T-cell (primary cell): Measurements from ENCODE around the gene DNM3. TPM values are rescaled to one million over a fixed set of nuclear protein-coding genes. Genes with fewer than 3 reads are reported as not detected.

ENCODE experiments used
- ATAC-seq, 4 experiments: fragments of 200-7000 bp in 3 of 4; fragments of 150-1000 bp in 1 of 4; cut with Tn5 transposase; replicated peaks in 1 of 4; 1 replicate in 3 of 4; 2 replicates in 1 of 4; pipeline ENCODE4 v1.10.0; 2021; ENCODE audit warnings: moderate library complexity in 3 of 4, mild to moderate bottlenecking in 2 of 4, moderate number of reproducible peaks in 1 of 4
- CTCF ChIA-PET, 2 donors: fragments of 300-600 bp; sonication (Branson Sonifier 250); formaldehyde crosslinking; loops; one replicate each; lab custom pipeline; 2022; ENCODE audit warnings: antibody characterized with exemption in 2 of 2; lab: Charles Lee
- POLR2A ChIA-PET, 2 donors: fragments of 300-600 bp; sonication (Branson Sonifier 250); formaldehyde crosslinking; loops; one replicate each; lab custom pipeline; 2022; ENCODE audit warnings: antibody characterized with exemption in 2 of 2; lab: Charles Lee
- DNase-seq, 35 experiments: peaks; one replicate each; pipeline versions ENCODE4 v3.0.0 to v3.0.0-alpha.2; 2013 to 2023
- H3K27ac ChIP-seq: one replicate; pipeline ENCODE4 v1.5.1; 2013; ENCODE audit warnings: low read length
- H3K27me3 ChIP-seq, 2 experiments: replicated peaks in 1 of 2; 1 replicate in 1 of 2; 2 replicates in 1 of 2; pipeline versions ENCODE4 v1.6.1 to v1.7.0; 2013; ENCODE audit warnings: low read length in 1 of 2, mixed read lengths in 1 of 2; ENCODE audit not compliant: control insufficient read depth in 2 of 2, insufficient read depth in 2 of 2; ENCODE audit errors: extremely low read depth in 1 of 2
- H3K36me3 ChIP-seq, 2 donors: 1 replicate in 1 of 2; 2 replicates in 1 of 2; pipeline versions ENCODE4 v1.6.1 to v1.7.0; 2013; ENCODE audit warnings: low read length in 1 of 2; ENCODE audit not compliant: control insufficient read depth in 2 of 2, insufficient read depth in 1 of 2; ENCODE audit errors: extremely low read depth in 1 of 2
- H3K4me1 ChIP-seq, 2 experiments: 1 replicate in 1 of 2; 2 replicates in 1 of 2; pipeline versions ENCODE4 v1.6.1 to v1.7.0; 2013; ENCODE audit warnings: low read length in 2 of 2, mixed read lengths in 1 of 2; ENCODE audit not compliant: insufficient read depth in 2 of 2, control insufficient read depth in 1 of 2; ENCODE audit errors: extremely low read depth in 1 of 2
- H3K4me3 ChIP-seq, 2 donors: 1 replicate in 1 of 2; 2 replicates in 1 of 2; pipeline versions ENCODE4 v1.5.1 to v1.7.0; 2013; ENCODE audit warnings: mild to moderate bottlenecking in 2 of 2, low read length in 1 of 2, moderate library complexity in 1 of 2; ENCODE audit not compliant: control insufficient read depth in 1 of 2; ENCODE audit errors: extremely low read depth in 1 of 2
- H3K9me3 ChIP-seq: 2 replicates; pipeline ENCODE4 v1.7.0; 2013
- H3K27ac Mint-ChIP-seq, 2 donors: one replicate each; pipeline ENCODE4 v1.8.0; 2020 to 2021; ENCODE audit warnings: mild to moderate bottlenecking in 2 of 2, mixed read lengths in 2 of 2
- H3K27me3 Mint-ChIP-seq, 2 donors: one replicate each; pipeline ENCODE4 v1.8.0; 2021 to 2022; ENCODE audit warnings: mixed read lengths in 2 of 2
- H3K36me3 Mint-ChIP-seq: one replicate; pipeline ENCODE4 v1.8.0; 2021; ENCODE audit warnings: mixed read lengths
- H3K4me1 Mint-ChIP-seq, 3 donors: one replicate each; pipeline ENCODE4 v1.8.0; 2020 to 2022; ENCODE audit warnings: mixed read lengths in 3 of 3, mild to moderate bottlenecking in 1 of 3
- H3K4me3 Mint-ChIP-seq, 3 donors: one replicate each; pipeline ENCODE4 v1.8.0; 2020 to 2022; ENCODE audit warnings: mild to moderate bottlenecking in 3 of 3, mixed read lengths in 3 of 3, moderate library complexity in 3 of 3
- H3K9me3 Mint-ChIP-seq, 3 donors: one replicate each; pipeline ENCODE4 v1.8.0; 2020 to 2022; ENCODE audit warnings: mixed read lengths in 3 of 3
- WGBS: methylation state at CpG from one replicate; pipeline ENCODE4 v1.1.5; 2013; ENCODE audit warnings: missing lambda C conversion rate; ENCODE audit not compliant: insufficient coverage; 5-methylcytosine and 5-hydroxymethylcytosine counted together
- total RNA-seq, 35 experiments: library from RNA in 6 of 35; stranded (reverse) in 6 of 35; fragments of 120-200 nt in 1 of 35; gene quantifications; one replicate each; pipeline versions ENCODE4 v1.2.1 to v1.2.4 and lab custom pipeline; 2013 to 2026

Gene DNM3
- total RNA-seq, 5 donors from 2014 or later (not counting 1 experiment from before 2014, with no cell fraction given) = 2.0 to 2.8 (median 2.4) TPM

DNA sequence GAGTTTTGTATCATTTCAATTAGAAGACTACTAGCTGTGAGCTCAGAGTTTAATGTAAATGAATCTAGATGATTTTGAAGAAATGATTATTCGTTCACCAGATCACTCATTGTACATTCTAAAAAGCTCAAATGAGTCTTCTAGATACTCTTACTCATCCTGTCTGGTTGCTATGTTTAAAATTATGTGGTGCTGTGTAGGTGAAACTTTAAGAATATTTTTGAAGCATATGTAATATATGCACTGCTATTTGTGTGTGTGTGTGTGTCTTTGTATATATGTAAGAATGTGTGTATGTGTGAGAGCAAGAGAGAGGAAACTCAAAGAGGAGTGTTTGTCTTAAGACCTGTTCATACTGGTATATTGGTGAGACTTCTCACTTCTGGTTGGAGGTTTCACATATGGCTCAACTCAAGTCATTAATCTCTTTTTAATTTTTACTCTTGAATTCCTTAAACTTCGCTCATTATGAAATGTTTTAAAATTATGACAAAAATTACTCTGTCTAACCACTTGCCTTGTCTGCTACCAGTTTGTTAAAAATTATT lies 570.6 kb downstream of the DNM3 start:
- Mint-ChIP-seq H3K4me1 (peaks cover 0 to 5% (median 2%) of the 10 kb centered on the region in 3 donors), H3K9me3 (no peaks in the 10 kb centered on the region), H3K4me3 (no peak overlapping the region), H3K27ac (no peak overlapping the region), H3K27me3 (no peaks in the 10 kb centered on the region), H3K36me3 (peaks cover 15% of the 10 kb centered on the region)
- POLR2A ChIA-PET = interaction anchor here in 1 of 2 donors (1.0 kb wide), 1 partner anchor 11 kb away, joined by 3 read pairs; no protein-coding TSS in a partner anchor
- Histone ChIP-seq H3K9me3 (no peaks in the 10 kb centered on the region), H3K4me1 (peaks cover 0 to 6% of the 10 kb centered on the region in 2 experiments), H3K27me3 (no peaks in the 10 kb centered on the region), H3K36me3 (no peaks in the 10 kb centered on the region), H3K4me3 (no peak overlapping the region), H3K27ac (no peak overlapping the region)
- CTCF ChIA-PET = interaction anchor here in 1 of 2 donors (0.5 to 0.9 kb wide), 2 partner anchors 17 to 21 kb away, joined by 3 to 4 read pairs; no protein-coding TSS in a partner anchor
- DNase-seq (no peak), ATAC-seq (no peak)
- WGBS = no CpG with 5 or more reads among the region's 2 CpGs

DNA sequence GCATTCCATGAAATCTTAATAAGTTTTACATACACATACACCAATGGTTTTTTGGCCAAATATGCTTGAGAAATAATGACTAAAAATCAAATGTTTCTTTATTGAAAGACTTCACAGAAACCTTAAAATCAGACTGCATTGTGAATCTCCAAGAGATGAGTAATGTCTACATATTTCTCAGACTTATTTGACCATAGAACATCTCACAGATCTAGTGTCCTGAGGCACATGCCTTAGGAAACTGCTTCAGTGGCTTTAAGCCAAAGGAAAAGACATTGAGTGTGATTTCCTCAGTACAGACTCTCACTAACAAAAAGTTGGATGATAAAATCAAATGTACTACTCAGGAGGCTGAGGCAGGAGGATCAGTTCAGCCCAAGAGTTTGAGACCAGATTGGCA lies 573.0 kb downstream of the DNM3 start:
- no peaks in the 10 kb centered on the region for H3K9me3 Mint-ChIP-seq
- H3K4me3 Mint-ChIP-seq = no peak overlapping the region
- H3K4me3 ChIP-seq = no peak overlapping the region
- POLR2A ChIA-PET = no interaction called here
- no peak overlapping the region for H3K27ac Mint-ChIP-seq
- no peak overlapping the region for H3K27ac ChIP-seq
- no peaks in the 10 kb centered on the region for H3K36me3 ChIP-seq
- H3K9me3 ChIP-seq = no peaks in the 10 kb centered on the region
- CTCF ChIA-PET = interaction anchor here in 1 of 2 donors (0.7 kb wide), 2 partner anchors 17 to 104 kb away, joined by 3 to 5 read pairs; no protein-coding TSS in a partner anchor
- peaks cover 10% of the 10 kb centered on the region for H3K36me3 Mint-ChIP-seq
- H3K4me1 Mint-ChIP-seq = peaks cover 2 to 7% (median 5%) of the 10 kb centered on the region in 3 donors
- ATAC-seq (no peak), DNase-seq (no peak)
- peaks cover 0 to 14% of the 10 kb centered on the region in 2 experiments for H3K4me1 ChIP-seq
- no peaks in the 10 kb centered on the region for H3K27me3 ChIP-seq
- no peaks in the 10 kb centered on the region for H3K27me3 Mint-ChIP-seq

GRCh38 chr1:172416496-172417035 lies 575.3 kb downstream of the DNM3 start:
- H3K9me3 ChIP-seq = no peaks in the 10 kb centered on the region
- no peak overlapping the region for H3K4me3 ChIP-seq
- H3K4me1 ChIP-seq = peaks cover under 1 to 26% of the 10 kb centered on the region in 2 experiments
- H3K27ac Mint-ChIP-seq = no peak overlapping the region
- H3K36me3 ChIP-seq = no peaks in the 10 kb centered on the region
- 100% methylated on average over 1 of the region's 4 CpGs for WGBS
- peaks cover 12% of the 10 kb centered on the region for H3K36me3 Mint-ChIP-seq
- POLR2A ChIA-PET = interaction anchor here (0.7 kb wide), 2 partner anchors 181 to 1164 kb away, joined by 3 to 5 read pairs; no protein-coding TSS in a partner anchor
- ATAC-seq = no peak
- H3K27ac ChIP-seq = no peak overlapping the region
- DNase-seq = no peak
- H3K4me3 Mint-ChIP-seq = no peak overlapping the region
- H3K27me3 Mint-ChIP-seq = no peaks in the 10 kb centered on the region
- peaks cover 12 to 19% (median 17%) of the 10 kb centered on the region in 3 donors for H3K4me1 Mint-ChIP-seq
- H3K9me3 Mint-ChIP-seq = no peaks in the 10 kb centered on the region
- CTCF ChIA-PET = interaction anchor here in 1 of 2 donors (0.7 to 2.4 kb wide), 4 partner anchors 13 to 17 kb away, joined by 3 to 7 read pairs (median 4); no protein-coding TSS in a partner anchor
- no peaks in the 10 kb centered on the region for H3K27me3 ChIP-seq

DNA sequence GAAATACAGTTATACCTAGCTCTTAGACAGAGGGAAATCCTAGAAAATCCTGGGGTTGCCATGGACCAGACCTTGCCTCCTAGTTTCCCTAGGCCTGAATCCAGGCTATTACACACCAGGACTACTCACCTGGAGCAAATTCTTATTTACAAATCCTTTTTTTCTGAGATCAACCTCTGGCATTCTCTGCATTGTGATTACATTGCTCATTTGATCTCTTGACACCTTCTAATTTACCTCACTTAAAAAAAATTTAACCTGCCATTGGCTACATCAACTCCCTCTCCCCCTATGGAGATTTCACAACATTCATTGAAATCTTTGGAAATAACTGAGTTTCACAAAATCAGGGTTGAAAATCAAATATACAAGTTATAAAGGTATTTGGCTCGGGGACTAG lies 576.3 kb downstream of the DNM3 start:
- no peaks in the 10 kb centered on the region for H3K9me3 Mint-ChIP-seq
- H3K36me3 Mint-ChIP-seq = peaks cover 12% of the 10 kb centered on the region
- no peak overlapping the region for H3K27ac ChIP-seq
- H3K9me3 ChIP-seq = no peaks in the 10 kb centered on the region
- peaks cover 16 to 21% (median 20%) of the 10 kb centered on the region in 3 donors for H3K4me1 Mint-ChIP-seq
- H3K27me3 Mint-ChIP-seq = no peaks in the 10 kb centered on the region
- DNase-seq = no peak
- 83% methylated on average over 1 of the region's 1 CpG for WGBS
- CTCF ChIA-PET = interaction anchor here (1.0 to 2.4 kb wide), 2 partner anchors 12 to 18 kb away, joined by 3 to 7 read pairs; no protein-coding TSS in a partner anchor
- H3K4me3 Mint-ChIP-seq = no peak overlapping the region
- H3K27me3 ChIP-seq = no peaks in the 10 kb centered on the region
- H3K4me3 ChIP-seq = no peak overlapping the region
- no peak for ATAC-seq
- POLR2A ChIA-PET = no interaction called here
- no peaks in the 10 kb centered on the region for H3K36me3 ChIP-seq
- no peak overlapping the region for H3K27ac Mint-ChIP-seq
- H3K4me1 ChIP-seq = peaks cover 3 to 28% of the 10 kb centered on the region in 2 experiments

GRCh38 chr1:172420385-172420784 lies 579.1 kb downstream of the DNM3 start, which contains the start of gene C1orf105:
Gene C1orf105 (plus strand): TSS chr1:172420685. CDS start chr1:172420886, 201 bp downstream.
- peaks cover 17 to 23% (median 20%) of the 10 kb centered on the region in 3 donors for H3K4me1 Mint-ChIP-seq
- ChIA-PET CTCF (interaction anchor here (0.6 to 1.7 kb wide), 5 partner anchors 11 to 889 kb away, joined by 3 to 5 read pairs (median 3); no protein-coding TSS in a partner anchor), POLR2A (no interaction called here)
- Histone ChIP-seq H3K36me3 (no peaks in the 10 kb centered on the region), H3K4me1 (peaks cover 3 to 28% of the 10 kb centered on the region in 2 experiments), H3K27ac (no peak within 1 kb of the TSS), H3K27me3 (no peaks in the 10 kb centered on the region), H3K9me3 (no peaks in the 10 kb centered on the region), H3K4me3 (no peak within 1 kb of the TSS)
- peaks cover 4% of the 10 kb centered on the region for H3K36me3 Mint-ChIP-seq
- no peak for ATAC-seq
- peak within 1 kb of the TSS in 1 of 2 donors; percentile 12 for H3K27ac Mint-ChIP-seq
- no peak for DNase-seq
- H3K9me3 Mint-ChIP-seq = no peaks in the 10 kb centered on the region
- no peaks in the 10 kb centered on the region for H3K27me3 Mint-ChIP-seq
- no CpG with 5 or more reads among the region's 1 CpG for WGBS
- H3K4me3 Mint-ChIP-seq = no peak within 1 kb of the TSS

GRCh38 chr1:172421974-172422604 lies 580.8 kb downstream of the DNM3 start:
- DNase-seq (no peak), ATAC-seq (no peak)
- ChIA-PET CTCF (interaction anchor here in 1 of 2 donors (1.4 to 1.7 kb wide), 2 partner anchors 9 to 23 kb away, joined by 3 to 5 read pairs; no protein-coding TSS in a partner anchor), POLR2A (interaction anchor here in 1 of 2 donors (0.6 kb wide), 1 partner anchor 249 kb away, joined by 4 read pairs; no protein-coding TSS in a partner anchor)
- Mint-ChIP-seq H3K36me3 (peaks cover 4% of the 10 kb centered on the region), H3K4me3 (no peak overlapping the region), H3K27ac (peak overlapping the region in 1 of 2 donors; percentile 12), H3K27me3 (no peaks in the 10 kb centered on the region), H3K4me1 (peaks cover 15 to 21% (median 17%) of the 10 kb centered on the region in 3 donors), H3K9me3 (no peaks in the 10 kb centered on the region)
- peaks cover 7 to 33% of the 10 kb centered on the region in 2 experiments for H3K4me1 ChIP-seq
- H3K36me3 ChIP-seq = no peaks in the 10 kb centered on the region
- H3K27ac ChIP-seq = no peak overlapping the region
- no peaks in the 10 kb centered on the region for H3K9me3 ChIP-seq
- 97% methylated on average over 3 of the region's 5 CpGs for WGBS
- no peaks in the 10 kb centered on the region for H3K27me3 ChIP-seq
- H3K4me3 ChIP-seq = no peak overlapping the region
